Measurements from ENCODE around the gene SMO. TPM values are rescaled to one million over a fixed set of nuclear protein-coding genes. Genes with fewer than 3 reads are reported as not detected.

SMO gene
- total RNA-seq, 4 donors from 2014 or later, result 10.0 to 20.1 (median 13.4) TPM

DNA sequence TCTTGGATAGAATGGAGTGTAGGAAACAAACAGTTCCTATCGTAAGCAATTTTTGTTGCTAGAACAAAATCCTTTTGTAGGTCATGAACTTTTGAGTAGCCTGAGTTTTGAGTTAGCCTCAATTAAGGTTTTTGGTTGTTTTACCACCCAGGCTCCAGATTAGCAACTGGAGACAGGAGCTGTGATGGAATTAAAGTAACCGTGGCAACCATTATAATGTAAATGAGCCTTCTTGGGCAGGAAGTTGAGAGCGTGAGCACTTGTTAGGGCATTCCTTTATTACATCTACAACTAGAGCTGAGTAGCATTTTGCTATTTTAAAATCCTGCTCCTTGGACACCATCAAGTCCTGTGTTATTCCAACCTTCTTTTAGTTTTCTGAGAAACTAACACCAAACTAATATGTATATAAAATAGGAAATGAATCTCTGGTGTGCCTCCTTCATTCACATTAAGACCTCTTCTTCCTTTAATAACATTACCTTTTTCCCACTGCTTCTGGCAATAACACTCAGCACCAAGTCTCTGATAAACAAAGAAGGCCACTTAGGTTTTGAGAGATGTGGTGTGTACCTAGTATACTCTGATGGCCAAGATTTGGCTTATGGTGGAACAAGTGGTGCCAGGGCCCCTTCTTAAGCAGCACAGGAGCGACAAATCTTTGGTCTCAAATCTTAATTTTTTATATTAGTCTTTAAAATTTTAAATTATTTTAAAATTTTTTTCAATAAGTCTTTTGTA lies 70.4 kb downstream of the SMO start:
- Histone ChIP-seq H3K27ac (no peak overlapping the region), H3K36me3 (no peaks in the 10 kb centered on the region), H3K27me3 (no peaks in the 10 kb centered on the region), H3K4me1 (no peaks in the 10 kb centered on the region), H3K4me3 (no peak overlapping the region), H3K9me3 (no peaks in the 10 kb centered on the region)
- TF ChIP-seq EP300 (IDR thresholded peaks at IDR 0.05), result no peak
- ATAC-seq, result no peak
- WGBS, 2 donors (ENCODE audit: low coverage in 1 of 2), result 64 to 68% methylated on average over 4 of the region's 4 CpGs

DNA sequence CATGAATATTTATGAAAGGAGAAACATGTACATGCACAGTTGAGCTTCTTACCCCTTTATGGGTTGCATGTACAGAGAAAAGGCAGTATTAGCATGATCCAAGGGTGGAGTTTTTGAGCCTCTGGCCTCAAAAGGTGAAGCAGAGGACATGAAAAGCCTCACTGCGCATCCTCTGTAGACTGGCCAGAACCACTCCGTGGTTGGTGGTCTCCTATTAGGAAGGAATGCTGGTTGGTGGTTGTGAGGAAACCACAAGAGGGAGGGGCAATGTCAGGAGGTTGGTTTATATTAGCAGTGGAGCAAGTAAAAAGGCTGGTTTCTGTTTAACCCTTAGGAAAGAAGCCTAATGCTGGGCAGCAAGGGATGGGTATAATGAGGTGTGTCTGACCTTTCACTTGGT lies 73.9 kb downstream of the SMO start:
- Histone ChIP-seq H3K36me3 (no peaks in the 10 kb centered on the region), H3K27me3 (no peaks in the 10 kb centered on the region), H3K27ac (no peak overlapping the region), H3K4me1 (no peaks in the 10 kb centered on the region), H3K9me3 (no peaks in the 10 kb centered on the region), H3K4me3 (no peak overlapping the region)
- WGBS, 2 donors (ENCODE audit: low coverage in 1 of 2), result 79 to 80% methylated on average over 2 of the region's 2 CpGs
- ATAC-seq, result no peak
- TF ChIP-seq EP300 (IDR thresholded peaks at IDR 0.05), result no peak
- no peak for TF ChIP-seq POLR2AphosphoS5 (IDR thresholded peaks at IDR 0.05)
- TF ChIP-seq, protein P1, sequence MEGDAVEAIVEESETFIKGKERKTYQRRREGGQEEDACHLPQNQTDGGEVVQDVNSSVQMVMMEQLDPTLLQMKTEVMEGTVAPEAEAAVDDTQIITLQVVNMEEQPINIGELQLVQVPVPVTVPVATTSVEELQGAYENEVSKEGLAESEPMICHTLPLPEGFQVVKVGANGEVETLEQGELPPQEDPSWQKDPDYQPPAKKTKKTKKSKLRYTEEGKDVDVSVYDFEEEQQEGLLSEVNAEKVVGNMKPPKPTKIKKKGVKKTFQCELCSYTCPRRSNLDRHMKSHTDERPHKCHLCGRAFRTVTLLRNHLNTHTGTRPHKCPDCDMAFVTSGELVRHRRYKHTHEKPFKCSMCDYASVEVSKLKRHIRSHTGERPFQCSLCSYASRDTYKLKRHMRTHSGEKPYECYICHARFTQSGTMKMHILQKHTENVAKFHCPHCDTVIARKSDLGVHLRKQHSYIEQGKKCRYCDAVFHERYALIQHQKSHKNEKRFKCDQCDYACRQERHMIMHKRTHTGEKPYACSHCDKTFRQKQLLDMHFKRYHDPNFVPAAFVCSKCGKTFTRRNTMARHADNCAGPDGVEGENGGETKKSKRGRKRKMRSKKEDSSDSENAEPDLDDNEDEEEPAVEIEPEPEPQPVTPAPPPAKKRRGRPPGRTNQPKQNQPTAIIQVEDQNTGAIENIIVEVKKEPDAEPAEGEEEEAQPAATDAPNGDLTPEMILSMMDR (IDR thresholded peaks at IDR 0.05), result no peak
- no peak for TF ChIP-seq POLR2A (IDR thresholded peaks at IDR 0.05)

Small RNA genes lying within 50 kb of the gene (small RNA-seq; reads per million reads assigned to genes)
- 0 to 0.27 (median 0.09) reads per million in 4 donors for gene RNY1P11

Other genes with a start within 250 kb of the SMO start
- 10 to 100 TPM; 34.6 to 48.5 (median 45.2) TPM for gene TNPO3, start 133.5 kb upstream of the SMO start, total RNA-seq
- 10 to 100 TPM in 2 of 4 donors, 1 to 10 TPM in 2; 1.9 to 15.5 (median 9.9) TPM for gene TSPAN33, start 43.9 kb upstream of the SMO start, total RNA-seq
- 10 to 100 TPM in 3 of 4 donors, 1 to 10 TPM in 1; 8.7 to 17.3 (median 14.2) TPM for gene AHCYL2, start 36.4 kb downstream of the SMO start, total RNA-seq
- gene STRIP2, start 245.8 kb downstream of the SMO start, total RNA-seq, result 1 to 10 TPM; 1.2 to 2.6 (median 1.9) TPM